ENCODE results near the gene ZFR2.

The ZFR2 gene

GRCh38 chr19:3790941-3791340 lies 77.9 kb downstream of the ZFR2 start:
- no peak for DNase-seq (ENCODE audit: low read depth in 2 of 2)

GRCh38 chr19:3790209-3790734 lies 78.6 kb downstream of the ZFR2 start:
- no peak for DNase-seq (ENCODE audit: low read depth in 2 of 2)

- DNase-seq (ENCODE audit: low read depth in 2 of 2), result no peak
Observed at GRCh38 chr19:3788996-3789778, 79.7 kb downstream of the ZFR2 start.

GRCh38 chr19:3785938-3786824 lies 82.7 kb downstream of the ZFR2 start, which contains the start of gene MATK:
TSS of gene MATK (minus strand) at chr19:3786381. CDS start at chr19:3785135, 1,246 bp downstream.
- DNase-seq (ENCODE audit: low read depth in 2 of 2), result no peak

- no peak for DNase-seq (ENCODE audit: low read depth in 2 of 2)
Observed at GRCh38 chr19:3785451-3785937, 83.3 kb downstream of the ZFR2 start.

GRCh38 chr19:3784607-3785450 lies 84.0 kb downstream of the ZFR2 start:
- no peak for DNase-seq (ENCODE audit: low read depth in 2 of 2)

GRCh38 chr19:3783660-3784584 lies 84.9 kb downstream of the ZFR2 start:
- DNase-seq (ENCODE audit: low read depth in 2 of 2), result peak; percentile 29 to 38

- DNase-seq (ENCODE audit: low read depth in 2 of 2), result no peak
Observed at GRCh38 chr19:3782903-3783302, 85.9 kb downstream of the ZFR2 start.

- DNase-seq (ENCODE audit: low read depth in 2 of 2), result no peak
Observed at GRCh38 chr19:3782330-3782729, 86.5 kb downstream of the ZFR2 start.

- no peak for DNase-seq (ENCODE audit: low read depth in 2 of 2)
Observed at GRCh38 chr19:3781603-3782002, 87.2 kb downstream of the ZFR2 start.

- no peak for DNase-seq (ENCODE audit: low read depth in 2 of 2)
Observed at GRCh38 chr19:3780786-3781304, 88.0 kb downstream of the ZFR2 start.

- no peak for DNase-seq (ENCODE audit: low read depth in 2 of 2)
Observed at GRCh38 chr19:3778899-3779723, 89.7 kb downstream of the ZFR2 start.

GRCh38 chr19:3778104-3778867 lies 90.6 kb downstream of the ZFR2 start:
- no peak for DNase-seq (ENCODE audit: low read depth in 2 of 2)

- no peak for DNase-seq (ENCODE audit: low read depth in 2 of 2)
Observed at GRCh38 chr19:3776479-3777040, 92.3 kb downstream of the ZFR2 start.

- DNase-seq (ENCODE audit: low read depth in 2 of 2), result no peak
Observed at GRCh38 chr19:3775831-3776230, 93.0 kb downstream of the ZFR2 start.

- DNase-seq (ENCODE audit: low read depth in 2 of 2), result no peak
Observed at GRCh38 chr19:3775374-3775711, 93.5 kb downstream of the ZFR2 start.

- no peak for DNase-seq (ENCODE audit: low read depth in 2 of 2)
Observed at GRCh38 chr19:3774621-3775373, 94.0 kb downstream of the ZFR2 start.
